ENCODE data around the gene MAOB.

Gene MAOB

DNA sequence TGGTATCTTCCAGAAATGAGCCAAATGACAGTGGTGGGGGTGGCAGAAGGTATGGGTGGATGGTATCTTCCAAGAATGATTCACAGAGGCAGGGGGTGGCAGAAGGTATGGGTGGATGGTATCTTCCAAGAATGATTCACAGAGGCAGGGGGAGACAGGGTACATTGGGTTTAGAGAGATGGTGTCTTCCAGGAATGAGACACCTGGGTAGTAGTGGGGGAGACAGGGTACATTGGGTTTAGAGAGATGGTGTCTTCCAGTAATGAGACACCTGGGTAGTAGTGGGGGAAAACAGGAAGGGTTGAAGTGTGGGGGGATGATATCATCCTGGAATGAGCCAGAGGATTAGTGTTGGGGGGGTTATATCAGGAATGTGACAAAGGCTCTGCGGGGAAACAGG is 164.2 kb downstream of the MAOB start:
- no peak for DNase-seq (ENCODE audit: low read depth in 1 of 2, low spot score in 1 of 2)

DNA sequence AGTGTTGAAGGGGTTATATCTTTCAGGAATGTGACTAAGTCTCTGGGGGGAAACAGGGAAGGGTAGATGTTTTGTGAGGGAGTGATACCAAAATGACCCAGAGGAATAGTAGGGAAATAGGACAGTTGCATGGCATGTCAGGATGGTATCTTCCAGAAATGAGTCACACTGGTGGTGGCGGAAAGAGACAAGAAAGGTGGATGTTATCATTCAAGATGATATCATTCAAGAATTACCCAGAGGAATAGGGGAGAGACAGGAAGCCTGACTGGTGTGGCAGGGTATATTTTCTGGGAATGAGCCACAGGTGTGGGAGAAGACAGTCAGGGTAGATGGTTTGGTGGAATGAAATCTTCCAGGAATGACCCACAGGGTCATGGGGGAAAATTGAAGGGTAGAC is 165.1 kb downstream of the MAOB start:
- DNase-seq (ENCODE audit: low read depth in 1 of 2, low spot score in 1 of 2): no peak

DNA sequence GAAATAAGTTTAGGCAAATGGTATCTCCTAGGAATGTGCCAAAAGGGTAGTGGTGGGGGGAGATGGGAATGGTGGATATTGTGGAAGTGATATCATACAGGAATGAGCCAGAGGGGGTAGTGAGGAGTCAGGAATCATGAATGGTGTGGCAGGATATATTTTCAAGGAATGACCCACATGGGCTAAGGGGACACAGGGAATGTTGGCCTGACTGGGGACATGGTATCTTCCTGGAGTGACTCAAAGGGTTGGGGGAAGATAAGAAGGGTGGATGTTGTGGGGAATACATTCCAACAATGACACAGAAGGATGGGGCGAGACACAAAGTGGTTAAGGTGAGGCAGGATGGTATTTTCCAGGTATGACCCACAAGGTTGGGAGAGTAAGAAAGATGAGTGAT is 165.6 kb downstream of the MAOB start:
- DNase-seq (ENCODE audit: low read depth in 1 of 2, low spot score in 1 of 2): no peak

Measured in activated CD4-positive, alpha-beta T cell treated with anti-CD3 and anti-CD28 coated beads, Interleukin-2, amount 50 U/mL, for 24 hours (primary cell).